ENCODE results near the gene PTGR3.

Gene PTGR3

DNA sequence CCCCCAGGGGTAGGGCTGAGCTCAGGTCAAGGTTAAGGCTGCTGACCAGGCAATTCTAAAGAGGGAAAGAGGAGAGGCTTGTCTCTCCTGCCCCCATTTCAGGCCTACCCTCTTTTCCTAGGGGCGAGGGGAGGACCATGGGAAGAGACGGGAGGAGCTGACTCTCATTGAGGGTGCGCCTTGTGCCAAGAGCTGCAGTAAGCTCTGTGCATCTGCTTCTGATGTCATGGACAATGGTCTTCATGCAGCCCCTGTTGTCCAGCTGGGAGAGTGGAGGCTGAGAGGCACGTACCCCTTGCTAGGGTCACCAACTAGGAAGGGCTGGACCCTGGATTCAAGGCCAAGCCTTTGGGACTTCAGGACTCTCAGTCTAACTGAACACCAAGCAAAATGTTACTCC, 45.2 kb downstream of the PTGR3 start:
- no peak overlapping the region for H3K27ac ChIP-seq
- TF ChIP-seq, protein P1, sequence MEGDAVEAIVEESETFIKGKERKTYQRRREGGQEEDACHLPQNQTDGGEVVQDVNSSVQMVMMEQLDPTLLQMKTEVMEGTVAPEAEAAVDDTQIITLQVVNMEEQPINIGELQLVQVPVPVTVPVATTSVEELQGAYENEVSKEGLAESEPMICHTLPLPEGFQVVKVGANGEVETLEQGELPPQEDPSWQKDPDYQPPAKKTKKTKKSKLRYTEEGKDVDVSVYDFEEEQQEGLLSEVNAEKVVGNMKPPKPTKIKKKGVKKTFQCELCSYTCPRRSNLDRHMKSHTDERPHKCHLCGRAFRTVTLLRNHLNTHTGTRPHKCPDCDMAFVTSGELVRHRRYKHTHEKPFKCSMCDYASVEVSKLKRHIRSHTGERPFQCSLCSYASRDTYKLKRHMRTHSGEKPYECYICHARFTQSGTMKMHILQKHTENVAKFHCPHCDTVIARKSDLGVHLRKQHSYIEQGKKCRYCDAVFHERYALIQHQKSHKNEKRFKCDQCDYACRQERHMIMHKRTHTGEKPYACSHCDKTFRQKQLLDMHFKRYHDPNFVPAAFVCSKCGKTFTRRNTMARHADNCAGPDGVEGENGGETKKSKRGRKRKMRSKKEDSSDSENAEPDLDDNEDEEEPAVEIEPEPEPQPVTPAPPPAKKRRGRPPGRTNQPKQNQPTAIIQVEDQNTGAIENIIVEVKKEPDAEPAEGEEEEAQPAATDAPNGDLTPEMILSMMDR (conservative IDR thresholded peaks at IDR 0.05) = no peak

DNA sequence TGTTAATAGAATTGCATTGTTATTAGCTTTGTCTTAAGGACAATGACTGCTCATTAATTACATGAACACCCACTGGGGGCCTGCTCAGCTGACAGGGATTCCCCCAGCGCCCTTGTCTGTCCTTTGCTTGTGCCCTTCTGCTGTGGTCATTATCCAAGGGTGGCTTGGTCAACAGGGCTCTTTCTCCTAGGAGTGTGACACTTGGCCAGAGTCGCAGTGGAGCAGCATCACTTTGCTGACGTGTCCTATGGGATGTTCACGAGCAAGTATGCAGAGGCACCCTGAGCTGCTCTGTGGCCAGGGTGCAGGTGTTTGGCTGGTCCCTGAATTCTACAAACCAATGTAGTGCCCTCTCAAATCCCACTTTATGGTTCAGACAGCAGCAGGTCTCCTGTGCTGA, 46.0 kb downstream of the PTGR3 start:
- TF ChIP-seq, protein P1 (conservative IDR thresholded peaks at IDR 0.05) = no peak
- no peak overlapping the region for H3K27ac ChIP-seq

DNA sequence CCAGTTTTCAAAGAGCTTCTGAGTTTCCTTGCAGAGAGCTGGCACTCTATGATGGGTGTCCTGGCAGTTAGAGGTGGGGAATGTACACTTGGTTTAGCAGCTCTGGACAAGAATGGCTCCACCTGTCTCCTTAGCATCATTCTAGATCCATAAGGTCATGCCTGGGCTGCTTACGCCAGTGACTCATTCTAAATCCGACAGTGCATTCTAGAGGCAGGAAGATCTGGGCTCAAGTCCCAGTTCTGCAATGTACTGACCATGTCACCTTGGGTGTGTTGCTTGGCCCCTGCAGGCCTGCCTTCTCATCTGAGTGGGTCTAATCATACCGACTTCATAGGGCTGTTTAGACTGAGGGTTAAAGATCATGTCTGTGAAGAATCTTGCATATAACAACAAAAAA, 46.5 kb downstream of the PTGR3 start:
- TF ChIP-seq, protein P1 (conservative IDR thresholded peaks at IDR 0.05) = no peak
- no peak overlapping the region for H3K27ac ChIP-seq

DNA sequence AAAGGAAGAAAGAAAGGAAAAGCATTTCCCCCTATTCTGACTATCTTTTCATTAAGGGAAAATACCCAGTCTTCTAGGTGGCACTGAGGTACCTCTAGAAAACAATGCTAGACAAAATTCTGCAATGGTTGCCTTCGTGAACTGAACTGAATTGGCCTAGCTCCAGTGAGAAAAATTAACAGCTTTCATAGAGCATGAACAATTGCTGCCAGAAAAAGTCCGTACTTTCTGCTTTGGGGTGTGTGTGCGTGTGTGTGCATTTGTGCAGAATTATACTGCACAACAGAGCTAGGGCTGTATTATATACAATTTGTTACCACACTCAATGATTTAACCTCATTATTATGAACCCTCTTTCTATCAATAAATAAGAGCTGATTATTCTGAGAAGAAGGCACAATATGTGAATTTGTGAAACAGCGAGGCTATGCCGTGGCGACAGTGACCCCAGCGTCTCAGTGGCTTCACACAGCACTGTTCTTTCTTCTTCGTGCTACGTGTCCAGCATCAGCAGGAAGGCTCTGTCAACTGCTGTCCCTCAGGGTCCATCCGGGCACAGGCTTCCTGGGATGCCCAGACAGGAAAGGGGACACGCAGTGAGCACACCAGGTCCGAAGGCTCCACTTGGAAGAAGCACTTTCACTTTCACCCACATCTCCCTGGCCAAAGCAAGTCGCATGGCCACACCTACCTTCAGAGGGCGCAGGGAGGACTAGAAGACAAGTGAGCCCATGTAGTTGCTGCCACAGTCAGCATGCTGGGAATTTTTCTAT, 47.5 kb downstream of the PTGR3 start:
- TF ChIP-seq, protein P1 (conservative IDR thresholded peaks at IDR 0.05) = peak; percentile 21; the same call in 1 of the 2 replicates
- peak overlapping the region; percentile 33; the same call in 1 of the 2 replicates for H3K27ac ChIP-seq

DNA sequence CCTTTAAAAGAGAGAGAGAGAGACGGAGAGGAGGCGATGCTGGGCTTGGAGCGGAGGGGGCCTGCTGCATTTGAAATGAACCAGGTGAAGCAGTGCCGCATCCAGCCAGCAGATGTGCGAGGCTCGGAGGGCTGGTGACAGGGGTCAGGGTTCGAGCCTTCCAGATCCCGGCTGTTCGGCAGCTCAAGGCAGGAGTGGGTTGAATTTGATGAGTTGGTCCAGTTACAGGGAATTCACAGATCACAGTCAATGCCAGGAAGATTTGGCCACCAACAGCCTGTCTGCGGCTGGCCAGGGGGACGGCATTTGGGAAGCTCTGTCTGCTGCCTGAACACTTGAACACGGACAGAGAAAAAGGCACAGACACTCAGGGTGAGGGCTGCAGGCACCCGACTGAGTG, 48.6 kb downstream of the PTGR3 start:
- no peak overlapping the region for H3K27ac ChIP-seq
- TF ChIP-seq, protein P1 (conservative IDR thresholded peaks at IDR 0.05) = no peak

DNA sequence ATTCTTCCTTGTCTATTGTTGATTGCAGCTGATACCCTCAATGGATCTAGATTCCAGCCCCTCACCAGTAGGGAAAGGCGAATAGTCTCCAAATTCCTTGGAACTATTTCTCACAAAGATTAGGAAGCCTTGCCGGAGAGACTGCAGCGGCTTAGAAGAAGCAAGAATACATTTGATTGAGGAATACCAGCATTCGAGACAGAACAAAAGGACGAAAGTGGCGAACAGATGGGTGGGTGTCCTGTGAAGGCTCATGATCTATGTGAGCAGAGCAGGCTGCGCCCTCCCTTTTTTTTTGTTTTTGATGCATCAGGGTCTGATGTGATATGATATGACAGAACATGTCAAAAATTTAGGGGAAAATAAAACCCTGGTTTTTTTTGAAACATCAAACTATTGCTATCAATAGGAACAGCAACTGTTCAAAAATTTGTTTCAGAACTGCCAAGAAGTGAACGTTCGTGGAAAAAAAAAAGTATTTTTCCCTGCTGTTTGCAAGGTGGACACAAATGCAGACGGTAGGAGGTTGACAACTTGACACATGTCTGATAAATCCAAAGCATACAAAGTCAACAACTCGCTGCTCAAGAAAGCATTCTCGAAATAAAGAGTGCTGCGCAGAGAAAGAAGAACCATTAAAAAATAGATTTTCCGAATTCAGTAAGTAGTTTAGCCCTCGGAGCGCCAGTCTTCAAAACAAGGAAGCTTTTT, 49.1 kb downstream of the PTGR3 start:
- TF ChIP-seq, protein P1 (conservative IDR thresholded peaks at IDR 0.05) = no peak
- no peak overlapping the region for H3K27ac ChIP-seq

DNA sequence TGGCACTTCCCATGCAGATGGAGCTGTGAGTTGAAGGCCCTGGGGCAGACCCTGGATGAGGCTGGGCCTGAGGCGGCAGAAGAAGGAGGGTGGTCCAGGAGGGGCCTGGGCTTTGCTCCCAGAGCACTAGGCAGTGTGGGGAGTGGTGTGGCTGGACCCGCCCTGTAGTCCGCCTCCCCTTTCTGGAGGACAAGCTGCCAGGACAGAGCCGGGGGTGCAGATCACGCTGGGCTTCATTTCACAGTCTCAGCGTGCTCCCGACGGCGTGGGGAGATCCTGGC, 49.8 kb downstream of the PTGR3 start:
- TF ChIP-seq, protein P1 (conservative IDR thresholded peaks at IDR 0.05) = no peak
- no peak overlapping the region for H3K27ac ChIP-seq
